Upper lobe of left lung (tissue), 6 donors: ENCODE measurements around the gene EMILIN1. TPM values are rescaled to one million over a fixed set of nuclear protein-coding genes. Genes with fewer than 3 reads are reported as not detected.
A peak's percentile ranks its signal among the peaks of the same experiment; 100 is the strongest.
"Not testable (repeated sequence)": the region's sequence is repeated elsewhere in the genome, so short reads cannot be mapped to it uniquely, and the experiment has no call there.

ENCODE experiments used
- ATAC-seq, 2 donors: fragments of 200-7000 bp; cut with Tn5 transposase; one replicate each; pipeline ENCODE4 v1.9.1; 2022; ENCODE audit warnings: mild to moderate bottlenecking in 2 of 2, moderate library complexity in 2 of 2; ENCODE audit not compliant: low FRiP score in 2 of 2
- DNase-seq, 2 donors: peaks; one replicate each; pipeline ENCODE4 v3.0.0-alpha.2; 2019 to 2020
- H3K27ac ChIP-seq, 4 donors: fragments of 200-600 bp; sonication (generic); one replicate each; pipeline ENCODE4 v1.5.1; 2016 to 2019
- H3K27me3 ChIP-seq, 4 donors: fragments of 200-600 bp; sonication (generic); one replicate each; pipeline ENCODE4 v1.5.1; 2017 to 2019
- H3K36me3 ChIP-seq, 4 donors: fragments of 200-600 bp; sonication (generic); one replicate each; pipeline ENCODE4 v1.5.1; 2016 to 2019
- H3K4me1 ChIP-seq, 4 donors: fragments of 200-600 bp; sonication (generic); one replicate each; pipeline ENCODE4 v1.5.1; 2018 to 2019
- H3K4me3 ChIP-seq, 4 donors: fragments of 200-600 bp; sonication (generic); one replicate each; pipeline ENCODE4 v1.5.1; 2017 to 2019; ENCODE audit warnings: mild to moderate bottlenecking in 2 of 4, moderate library complexity in 1 of 4
- H3K9me3 ChIP-seq, 4 donors: fragments of 200-600 bp; sonication (generic); one replicate each; pipeline ENCODE4 v1.5.1; 2018 to 2019
- EP300 ChIP-seq, 4 donors: sonication (generic); formaldehyde crosslinking; IDR thresholded peaks; one replicate each; pipeline ENCODE4 v1.5.1; 2017; ENCODE audit warnings: antibody characterized with exemption in 4 of 4, control low read depth in 2 of 4
- POLR2A ChIP-seq, 4 donors: fragments of 450-650 bp; IDR thresholded peaks; one replicate each; pipeline ENCODE4 v1.5.1; 2016 to 2017; ENCODE audit warnings: antibody characterized with exemption in 4 of 4, mild to moderate bottlenecking in 2 of 4
- POLR2AphosphoS5 ChIP-seq, 2 donors: sonication (generic); formaldehyde crosslinking; IDR thresholded peaks; one replicate each; pipeline ENCODE4 v1.5.1; 2017; ENCODE audit warnings: antibody characterized with exemption in 2 of 2
- WGBS, 2 donors: methylation state at CpG; one replicate each; pipeline ENCODE4 v1.1.5; 2017 to 2018; 5-methylcytosine and 5-hydroxymethylcytosine counted together
- total RNA-seq, 6 donors: library from RNA; depleted of rRNA in 4 of 6; stranded (reverse); fragments of >200 nt in 4 of 6; gene quantifications; one replicate each; pipeline versions ENCODE4 v1.1.0 to v1.2.1, GENCODE V29; 2016 to 2021
- TF ChIP-seq, protein P1 (sequence below), 6 experiments: fragments of 450-650 bp in 4 of 6; fragments of 200-600 bp in 2 of 6; sonication (generic) in 2 of 6; IDR thresholded peaks; one replicate each; pipeline ENCODE4 v1.5.1; 2016 to 2019; ENCODE audit warnings: antibody characterized with exemption in 6 of 6
- donor health status: DM: no; HTN: no; CAD: no; lungs with moderate emphysema.
- donor health status: DM: no; HTN: yes; CAD: no; lungs with severe emphysema.

EMILIN1 gene
- total RNA-seq, 6 donors from 2014 or later: 20.7 to 158 (median 49.0) TPM

DNA sequence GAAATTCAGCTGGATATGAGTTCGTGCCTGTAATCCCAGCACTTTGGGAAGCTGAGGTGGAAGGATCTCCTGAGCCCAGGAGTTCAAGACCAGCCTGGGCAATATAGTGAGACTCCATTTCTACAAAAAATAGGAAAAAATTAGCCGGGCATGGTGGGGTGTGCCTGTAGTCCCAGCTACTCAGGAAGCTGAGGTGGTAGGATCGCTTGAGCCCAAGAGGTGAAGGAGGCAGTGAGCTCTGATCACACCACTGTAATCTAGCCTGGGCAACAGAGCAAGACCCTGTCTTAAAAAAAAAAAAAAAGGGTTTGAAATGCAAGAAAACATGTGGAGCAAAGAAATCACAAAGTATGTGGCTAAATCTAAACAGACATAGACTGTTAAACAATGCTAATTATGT, 30.7 kb downstream of the EMILIN1 start:
- no peaks in the 10 kb centered on the region for H3K9me3 ChIP-seq

DNA sequence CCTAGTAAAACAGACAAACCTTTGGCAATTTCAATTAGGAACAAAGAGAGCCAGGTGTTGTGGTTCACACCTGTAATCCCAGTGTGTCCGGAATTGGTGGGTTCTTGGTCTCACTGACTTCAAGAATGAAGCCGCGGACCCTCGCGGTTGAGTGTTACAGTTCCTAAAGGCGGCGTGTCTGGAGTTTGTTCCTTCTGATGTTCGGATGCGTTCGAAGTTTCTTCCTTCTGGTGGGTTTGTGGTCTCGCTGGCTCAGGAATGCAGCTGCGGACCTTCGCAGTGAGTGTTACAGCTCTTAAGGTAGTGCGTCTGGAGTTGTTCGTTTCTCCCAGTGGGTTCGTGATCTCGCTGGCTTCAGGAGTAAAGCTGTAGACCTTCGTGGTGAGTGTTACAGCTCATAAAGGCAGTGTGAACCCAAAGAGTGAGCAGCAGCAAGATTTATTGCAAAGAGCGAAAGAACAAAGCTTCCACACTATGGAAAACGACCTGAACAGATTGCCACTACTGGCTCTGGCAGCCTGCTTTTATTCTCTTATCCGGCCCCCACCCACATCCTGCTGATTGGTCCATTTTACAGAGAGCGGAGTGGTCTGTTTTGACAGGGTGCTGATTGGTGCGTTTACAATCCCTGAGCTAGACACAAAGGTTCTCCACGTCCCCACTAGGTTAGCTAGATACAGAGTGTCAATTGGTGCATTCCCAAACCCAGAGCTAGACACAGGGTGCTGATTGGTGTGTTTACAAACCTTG, 32.4 kb downstream of the EMILIN1 start:
- H3K4me3 ChIP-seq, DNase-seq, H3K4me1 ChIP-seq, H3K36me3 ChIP-seq, ATAC-seq, H3K9me3 ChIP-seq, H3K27ac ChIP-seq, H3K27me3 ChIP-seq: not testable (repeated sequence)
- 84% methylated on average over 24 of the region's 24 CpGs for WGBS, 2 donors

More for the DNA sequence above, 30.7 kb downstream of the EMILIN1 start:
- WGBS, 2 donors: 85 to 89% methylated on average over 3 of the region's 3 CpGs
- no peaks in the 10 kb centered on the region for H3K27me3 ChIP-seq
- no peak overlapping the region for H3K27ac ChIP-seq
- H3K4me3 ChIP-seq: no peak overlapping the region
- DNase-seq (no peak), ATAC-seq (no peak)
- TF ChIP-seq, protein P1, sequence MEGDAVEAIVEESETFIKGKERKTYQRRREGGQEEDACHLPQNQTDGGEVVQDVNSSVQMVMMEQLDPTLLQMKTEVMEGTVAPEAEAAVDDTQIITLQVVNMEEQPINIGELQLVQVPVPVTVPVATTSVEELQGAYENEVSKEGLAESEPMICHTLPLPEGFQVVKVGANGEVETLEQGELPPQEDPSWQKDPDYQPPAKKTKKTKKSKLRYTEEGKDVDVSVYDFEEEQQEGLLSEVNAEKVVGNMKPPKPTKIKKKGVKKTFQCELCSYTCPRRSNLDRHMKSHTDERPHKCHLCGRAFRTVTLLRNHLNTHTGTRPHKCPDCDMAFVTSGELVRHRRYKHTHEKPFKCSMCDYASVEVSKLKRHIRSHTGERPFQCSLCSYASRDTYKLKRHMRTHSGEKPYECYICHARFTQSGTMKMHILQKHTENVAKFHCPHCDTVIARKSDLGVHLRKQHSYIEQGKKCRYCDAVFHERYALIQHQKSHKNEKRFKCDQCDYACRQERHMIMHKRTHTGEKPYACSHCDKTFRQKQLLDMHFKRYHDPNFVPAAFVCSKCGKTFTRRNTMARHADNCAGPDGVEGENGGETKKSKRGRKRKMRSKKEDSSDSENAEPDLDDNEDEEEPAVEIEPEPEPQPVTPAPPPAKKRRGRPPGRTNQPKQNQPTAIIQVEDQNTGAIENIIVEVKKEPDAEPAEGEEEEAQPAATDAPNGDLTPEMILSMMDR (IDR thresholded peaks at IDR 0.05): no peak
- no peak for TF ChIP-seq POLR2AphosphoS5 (IDR thresholded peaks at IDR 0.05)
- TF ChIP-seq EP300 (IDR thresholded peaks at IDR 0.05): no peak
- TF ChIP-seq POLR2A (IDR thresholded peaks at IDR 0.05): no peak
- no peaks in the 10 kb centered on the region for H3K36me3 ChIP-seq
- H3K4me1 ChIP-seq: no peaks in the 10 kb centered on the region

DNA sequence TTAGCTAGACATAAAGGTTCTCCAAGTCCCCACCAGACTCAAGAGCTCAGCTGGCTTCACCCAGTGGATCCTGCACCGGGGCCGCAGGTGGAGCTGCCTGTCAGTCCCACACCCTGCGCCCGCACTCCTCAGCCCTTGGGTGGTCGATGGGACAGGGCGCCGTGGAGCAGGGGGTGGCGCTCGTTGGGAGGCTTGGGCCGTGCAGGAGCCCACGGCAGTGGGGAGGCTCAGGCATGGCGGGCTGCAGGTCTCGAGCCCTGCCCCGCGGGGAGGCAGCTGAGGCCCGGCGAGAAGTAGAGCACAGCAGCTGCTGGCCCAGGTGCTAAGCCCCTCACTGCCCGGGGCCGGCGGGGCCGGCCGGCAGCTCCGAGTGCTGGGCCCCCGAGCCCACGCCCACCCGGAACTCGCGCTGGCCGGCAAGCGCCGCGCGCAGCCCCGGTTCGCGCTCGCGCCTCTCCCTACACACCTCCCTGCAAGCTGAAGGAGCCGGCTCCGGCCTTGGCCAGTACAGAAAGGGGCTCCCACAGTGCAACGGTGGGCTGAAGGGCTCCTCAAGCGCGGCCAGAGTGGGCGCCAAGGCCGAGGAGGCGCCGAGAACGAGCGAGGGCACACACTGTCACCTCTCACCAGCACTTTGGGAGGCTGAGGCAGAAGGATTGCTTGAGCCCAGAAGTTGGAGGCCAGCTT, 33.1 kb downstream of the EMILIN1 start:
- not testable (repeated sequence) for ATAC-seq, H3K9me3 ChIP-seq, H3K27me3 ChIP-seq, H3K4me1 ChIP-seq, H3K36me3 ChIP-seq, H3K27ac ChIP-seq, H3K4me3 ChIP-seq
- WGBS, 2 donors: 92 to 96% methylated on average over 29 to 45 of the region's 49 CpGs
- DNase-seq: peak in 1 of 2 donors; percentile 73

DNA sequence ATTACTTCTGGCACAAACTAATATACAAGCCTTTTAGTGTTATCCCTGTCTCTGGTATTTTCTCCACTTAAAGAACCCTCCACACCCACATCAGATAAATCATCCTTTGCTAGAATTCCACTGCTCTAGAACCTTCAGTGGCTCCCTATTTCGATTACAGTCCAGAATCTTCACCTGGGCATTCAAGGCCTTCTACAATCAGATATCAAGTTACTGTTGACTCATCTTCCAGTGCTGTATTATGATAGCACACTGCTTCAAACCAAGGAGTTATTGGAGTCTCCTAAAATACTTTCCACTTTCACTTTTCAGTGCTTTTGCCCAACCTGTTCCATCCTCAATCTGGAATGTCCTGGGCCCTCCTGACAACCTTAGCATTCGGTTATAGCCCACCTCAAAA, 37.1 kb downstream of the EMILIN1 start:
- H3K4me3 ChIP-seq: no peak overlapping the region
- 57 to 71% methylated on average over 2 of the region's 2 CpGs for WGBS, 2 donors
- H3K27ac ChIP-seq: no peak overlapping the region
- H3K9me3 ChIP-seq: no peaks in the 10 kb centered on the region
- H3K4me1 ChIP-seq: peaks cover 8 to 14% (median 11%) of the 10 kb centered on the region in 4 donors
- DNase-seq (no peak), ATAC-seq (no peak)
- H3K36me3 ChIP-seq: no peaks in the 10 kb centered on the region
- no peak for TF ChIP-seq EP300 (IDR thresholded peaks at IDR 0.05)
- no peak for TF ChIP-seq POLR2A (IDR thresholded peaks at IDR 0.05)
- TF ChIP-seq POLR2AphosphoS5 (IDR thresholded peaks at IDR 0.05): no peak
- TF ChIP-seq, protein P1 (IDR thresholded peaks at IDR 0.05): no peak
- peaks cover 0 to 16% (median 9%) of the 10 kb centered on the region in 4 donors for H3K27me3 ChIP-seq

GRCh38 chr2:27117995-27118524, 39.6 kb downstream of the EMILIN1 start:
- DNase-seq: no peak
- H3K4me3 ChIP-seq: peak overlapping the region in 2 of 4 donors; percentile 34 to 44
- no peaks in the 10 kb centered on the region for H3K36me3 ChIP-seq
- no peaks in the 10 kb centered on the region for H3K9me3 ChIP-seq
- peaks cover 0 to 16% (median 9%) of the 10 kb centered on the region in 4 donors for H3K27me3 ChIP-seq
- no peak overlapping the region for H3K27ac ChIP-seq
- ATAC-seq: no peak
- H3K4me1 ChIP-seq: peaks cover 12 to 19% (median 14%) of the 10 kb centered on the region in 4 donors
- TF ChIP-seq, protein P1 (IDR thresholded peaks at IDR 0.05): no peak
- TF ChIP-seq POLR2AphosphoS5 (IDR thresholded peaks at IDR 0.05): no peak
- no peak for TF ChIP-seq POLR2A (IDR thresholded peaks at IDR 0.05)
- TF ChIP-seq EP300 (IDR thresholded peaks at IDR 0.05): no peak
- 26 to 31% methylated on average over 9 to 13 of the region's 14 CpGs for WGBS, 2 donors
